Vagina (tissue), 2 donors: ENCODE results near the gene AKR1B1.

Experiments
- POLR2A ChIP-seq, 2 donors: fragments of 450-650 bp; IDR thresholded peaks; one replicate each; pipeline ENCODE4 v1.6.1; 2017; ENCODE audit warnings: antibody characterized with exemption in 2 of 2, mild to moderate bottlenecking in 2 of 2, moderate library complexity in 2 of 2
- TF ChIP-seq, protein P1 (sequence below), 3 experiments: fragments of 450-650 bp in 2 of 3; fragments of 200-600 bp in 1 of 3; sonication (generic) in 1 of 3; IDR thresholded peaks; one replicate each; pipeline ENCODE4 v1.5.1; 2017 to 2019; ENCODE audit warnings: antibody characterized with exemption in 3 of 3, mild to moderate bottlenecking in 2 of 3, moderate library complexity in 2 of 3

DNA sequence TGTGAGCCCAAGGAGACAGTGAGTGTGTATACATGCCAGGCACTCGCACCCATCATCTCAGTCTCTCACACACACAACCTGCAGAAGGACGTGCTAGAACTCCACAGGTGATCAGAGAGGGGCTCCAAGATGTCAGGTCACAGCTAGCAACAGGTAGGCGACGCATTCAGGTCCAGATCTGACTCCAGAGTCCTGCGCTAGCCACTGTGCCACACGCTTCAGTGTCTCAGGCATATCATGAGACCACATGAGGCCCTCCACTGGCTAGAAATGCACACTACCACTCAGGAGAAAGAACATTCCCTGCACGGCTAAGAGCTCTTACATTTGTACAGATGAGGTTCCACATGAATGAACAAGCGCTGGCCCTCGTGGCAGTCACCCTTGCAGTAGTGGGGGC, 11.5 kb downstream of the AKR1B1 start:
- TF ChIP-seq POLR2A (IDR thresholded peaks at IDR 0.05) = no peak
- TF ChIP-seq, protein P1, sequence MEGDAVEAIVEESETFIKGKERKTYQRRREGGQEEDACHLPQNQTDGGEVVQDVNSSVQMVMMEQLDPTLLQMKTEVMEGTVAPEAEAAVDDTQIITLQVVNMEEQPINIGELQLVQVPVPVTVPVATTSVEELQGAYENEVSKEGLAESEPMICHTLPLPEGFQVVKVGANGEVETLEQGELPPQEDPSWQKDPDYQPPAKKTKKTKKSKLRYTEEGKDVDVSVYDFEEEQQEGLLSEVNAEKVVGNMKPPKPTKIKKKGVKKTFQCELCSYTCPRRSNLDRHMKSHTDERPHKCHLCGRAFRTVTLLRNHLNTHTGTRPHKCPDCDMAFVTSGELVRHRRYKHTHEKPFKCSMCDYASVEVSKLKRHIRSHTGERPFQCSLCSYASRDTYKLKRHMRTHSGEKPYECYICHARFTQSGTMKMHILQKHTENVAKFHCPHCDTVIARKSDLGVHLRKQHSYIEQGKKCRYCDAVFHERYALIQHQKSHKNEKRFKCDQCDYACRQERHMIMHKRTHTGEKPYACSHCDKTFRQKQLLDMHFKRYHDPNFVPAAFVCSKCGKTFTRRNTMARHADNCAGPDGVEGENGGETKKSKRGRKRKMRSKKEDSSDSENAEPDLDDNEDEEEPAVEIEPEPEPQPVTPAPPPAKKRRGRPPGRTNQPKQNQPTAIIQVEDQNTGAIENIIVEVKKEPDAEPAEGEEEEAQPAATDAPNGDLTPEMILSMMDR (IDR thresholded peaks at IDR 0.05) = no peak
